GM12874 (cell line): ENCODE measurements around the gene CHN1.

Experiments
- CTCF ChIP-seq: IDR thresholded peaks from 2 replicates; pipeline ENCODE4 v1.5.1; 2011; ENCODE audit warnings: low read depth, mild to moderate bottlenecking, control low read depth, low read length, moderate library complexity; ENCODE audit not compliant: insufficient read depth

The CHN1 gene

GRCh38 chr2:174844295-174844708 lies 160.9 kb downstream of the CHN1 start:
- no peak for TF ChIP-seq CTCF

GRCh38 chr2:174842496-174842895 lies 162.7 kb downstream of the CHN1 start:
- TF ChIP-seq CTCF: no peak

GRCh38 chr2:174841936-174842335 lies 163.2 kb downstream of the CHN1 start:
- no peak for TF ChIP-seq CTCF

- TF ChIP-seq CTCF: no peak
These were observed 163.8 kb downstream of the CHN1 start for GRCh38 chr2:174841350-174841749.

GRCh38 chr2:174840436-174840835 lies 164.7 kb downstream of the CHN1 start:
- TF ChIP-seq CTCF: no peak

- no peak for TF ChIP-seq CTCF
These were observed 165.5 kb downstream of the CHN1 start for GRCh38 chr2:174839662-174840061.

- no peak for TF ChIP-seq CTCF
These were observed 168.2 kb downstream of the CHN1 start for GRCh38 chr2:174836995-174837390.
